H1 (cell line): ENCODE measurements around the gene GOLGA8Q. TPM values are rescaled to one million over a fixed set of nuclear protein-coding genes. Genes with fewer than 3 reads are reported as not detected.
"Not testable (repeated sequence)": the region's sequence is repeated elsewhere in the genome, so short reads cannot be mapped to it uniquely, and the experiment has no call there.

Source experiments
- CTCF ChIA-PET: fragments of 300-600 bp; sonication (Branson Sonifier 250); formaldehyde crosslinking; loops from one replicate; lab custom pipeline; 2021; ENCODE audit not compliant: partially characterized antibody; lab: Charles Lee
- POLR2A ChIA-PET: fragments of 300-600 bp; sonication (Branson Sonifier 250); formaldehyde crosslinking; loops from one replicate; lab custom pipeline; 2021; ENCODE audit warnings: inconsistent platforms; ENCODE audit not compliant: partially characterized antibody; lab: Charles Lee
- DNase-seq, 2 experiments: peaks; one replicate each; pipeline versions ENCODE4 v3.0.0 to v3.0.0-alpha.2; 2010 to 2022; ENCODE audit warnings: low spot score in 2 of 2, low read depth in 1 of 2, mixed read lengths in 1 of 2
- FAIRE-seq: peaks from 2 replicates; lab custom pipeline; 2011; peaks lifted over from hg19 to GRCh38; lab: Jason Lieb, UNC
- H2AFZ ChIP-seq: 2 replicates; pipeline ENCODE4 v1.8.1; 2012; ENCODE audit warnings: low read length, inconsistent platforms
- H2AK5ac ChIP-seq: 2 replicates; pipeline ENCODE4 v1.6.1; 2013; ENCODE audit warnings: low read depth, low read length
- H2BK120ac ChIP-seq: replicated peaks from 2 replicates; pipeline ENCODE3; 2013; ENCODE audit warnings: low read depth, low read length, inconsistent platforms
- H2BK12ac ChIP-seq: 2 replicates; pipeline ENCODE4 v1.6.1; 2013; ENCODE audit warnings: low read depth, low read length
- H2BK15ac ChIP-seq: 2 replicates; pipeline ENCODE4 v1.6.1; 2013; ENCODE audit warnings: low read length
- H2BK20ac ChIP-seq: 2 replicates; pipeline ENCODE4 v1.6.1; 2013; ENCODE audit warnings: low read length
- H2BK5ac ChIP-seq: 2 replicates; pipeline ENCODE4 v1.6.1; 2013; ENCODE audit warnings: low read depth, low read length
- H3K14ac ChIP-seq: 2 replicates; pipeline ENCODE4 v1.6.1; 2013; ENCODE audit warnings: inconsistent platforms; ENCODE audit not compliant: insufficient read length
- H3K18ac ChIP-seq: 2 replicates; pipeline ENCODE4 v1.6.1; 2013; ENCODE audit warnings: low read length; ENCODE audit errors: extremely low read depth
- H3K23ac ChIP-seq: 2 replicates; pipeline ENCODE4 v1.6.1; 2013; ENCODE audit warnings: inconsistent platforms; ENCODE audit not compliant: insufficient read length
- H3K23me2 ChIP-seq: 2 replicates; pipeline ENCODE4 v1.6.1; 2013; ENCODE audit warnings: low read depth, low read length
- H3K27ac ChIP-seq: 2 replicates; pipeline ENCODE4 v1.6.1; 2011; ENCODE audit warnings: low read depth, low read length, inconsistent platforms
- H3K27me3 ChIP-seq, 4 experiments: replicated peaks in 1 of 4; 1 replicate in 1 of 4; 2 replicates in 3 of 4; pipeline versions ENCODE4 v1.6.1 to v1.8.1; 2011 to 2013; ENCODE audit warnings: low read length in 3 of 4, mild to moderate bottlenecking in 3 of 4, inconsistent platforms in 2 of 4, mixed read lengths in 2 of 4, moderate library complexity in 1 of 4; ENCODE audit not compliant: control insufficient read depth in 3 of 4, insufficient read depth in 3 of 4; ENCODE audit errors: extremely low read depth in 1 of 4
- H3K36me3 ChIP-seq, 4 experiments: 2 replicates each; pipeline versions ENCODE4 v1.6.1 to v1.8.1; 2011 to 2013; ENCODE audit warnings: mild to moderate bottlenecking in 4 of 4, low read length in 3 of 4, moderate library complexity in 2 of 4, control low read depth in 1 of 4, inconsistent platforms in 1 of 4; ENCODE audit not compliant: insufficient read depth in 4 of 4, control insufficient read depth in 2 of 4
- H3K4ac ChIP-seq: replicated peaks from 2 replicates; pipeline ENCODE3; 2013; ENCODE audit warnings: low read length, low read depth, mixed read lengths, inconsistent platforms; ENCODE audit not compliant: insufficient read length
- H3K4me1 ChIP-seq, 4 experiments: replicated peaks in 1 of 4; 1 replicate in 1 of 4; 2 replicates in 3 of 4; pipeline versions ENCODE4 v1.6.1 to v1.8.1; 2011 to 2013; ENCODE audit warnings: low read length in 3 of 4, inconsistent platforms in 2 of 4, mixed read lengths in 1 of 4; ENCODE audit not compliant: insufficient read depth in 4 of 4, control insufficient read depth in 3 of 4
- H3K4me2 ChIP-seq, 2 experiments: 2 replicates each; pipeline versions ENCODE4 v1.6.1 to v1.8.1; 2011 to 2013; ENCODE audit warnings: low read depth in 2 of 2, low read length in 2 of 2, control low read depth in 1 of 2, inconsistent platforms in 1 of 2, mild to moderate bottlenecking in 1 of 2; ENCODE audit not compliant: insufficient read depth in 1 of 2
- H3K4me3 ChIP-seq, 4 experiments: fragments of 200-600, 300-600 bp in 1 of 4; sonication (generic), shearing (Covaris generic), sonication (Bioruptor Twin) in 1 of 4; 2 replicates each; pipeline versions ENCODE4 v1.5.1 to v1.8.1; 2011 to 2016; ENCODE audit warnings: low read length in 4 of 4, low read depth in 3 of 4, control low read depth in 2 of 4, inconsistent platforms in 2 of 4, mild to moderate bottlenecking in 2 of 4, mixed read lengths in 1 of 4, moderate library complexity in 1 of 4; ENCODE audit not compliant: insufficient read depth in 2 of 4; ENCODE audit errors: extremely low read depth in 1 of 4
- H3K56ac ChIP-seq: replicated peaks from 2 replicates; pipeline ENCODE3; 2013; ENCODE audit warnings: low read depth, mild to moderate bottlenecking, mixed read lengths, low read length, inconsistent platforms; ENCODE audit not compliant: insufficient read length
- H3K79me1 ChIP-seq: 2 replicates; pipeline ENCODE4 v1.6.1; 2013; ENCODE audit warnings: low read depth, low read length, control low read depth
- H3K79me2 ChIP-seq, 2 experiments: 2 replicates each; pipeline versions ENCODE4 v1.6.1 to v1.8.1; 2012 to 2013; ENCODE audit warnings: low read length in 2 of 2, mild to moderate bottlenecking in 2 of 2, inconsistent platforms in 1 of 2; ENCODE audit not compliant: insufficient read depth in 2 of 2, control insufficient read depth in 1 of 2
- H3K9ac ChIP-seq, 4 experiments: replicated peaks in 1 of 4; 1 replicate in 1 of 4; 2 replicates in 3 of 4; pipeline versions ENCODE4 v1.6.1 to v1.8.1; 2011 to 2013; ENCODE audit warnings: low read depth in 3 of 4, low read length in 3 of 4, control low read depth in 2 of 4, mild to moderate bottlenecking in 2 of 4, moderate library complexity in 2 of 4, inconsistent platforms in 1 of 4; ENCODE audit errors: extremely low read depth in 1 of 4
- H3K9me3 ChIP-seq, 2 experiments: 2 replicates each; pipeline versions ENCODE4 v1.6.1 to v1.8.1; 2012 to 2013; ENCODE audit warnings: mild to moderate bottlenecking in 2 of 2, moderate library complexity in 2 of 2, control low read depth in 1 of 2, inconsistent platforms in 1 of 2, low read depth in 1 of 2, low read length in 1 of 2, mixed read lengths in 1 of 2; ENCODE audit not compliant: insufficient read depth in 2 of 2
- H4K20me1 ChIP-seq, 2 experiments: replicated peaks in 1 of 2; 2 replicates each; pipeline versions ENCODE3 to v1.8.1; 2011 to 2013; ENCODE audit warnings: inconsistent platforms in 2 of 2, low read length in 2 of 2, mild to moderate bottlenecking in 1 of 2; ENCODE audit not compliant: insufficient read depth in 2 of 2, control insufficient read depth in 1 of 2
- H4K5ac ChIP-seq: 2 replicates; pipeline ENCODE4 v1.6.1; 2013; ENCODE audit warnings: low read length, low read depth, mixed read lengths, inconsistent platforms; ENCODE audit not compliant: insufficient read length
- H4K8ac ChIP-seq: 2 replicates; pipeline ENCODE4 v1.8.0; 2013; ENCODE audit warnings: mild to moderate bottlenecking, moderate library complexity, low read length, inconsistent platforms; ENCODE audit not compliant: insufficient read depth; ENCODE audit errors: extremely low read depth
- H4K91ac ChIP-seq: replicated peaks from 2 replicates; pipeline ENCODE3; 2013; ENCODE audit warnings: low read length, mixed read lengths, inconsistent platforms; ENCODE audit not compliant: insufficient read length
- WGBS, 2 experiments: shearing (Covaris generic) in 1 of 2; methylation state at CpG; one replicate each; pipeline versions ENCODE4 v1.1.6 to v1.1.7; 2013 to 2015; ENCODE audit warnings: low lambda C conversion rate in 2 of 2, mixed read lengths in 2 of 2, inconsistent platforms in 1 of 2, low coverage in 1 of 2, missing lambda C conversion rate in 1 of 2; ENCODE audit not compliant: insufficient replicate concordance in 2 of 2, insufficient coverage in 1 of 2, insufficient read length in 1 of 2; ENCODE audit errors: extremely low coverage in 1 of 2, missing lambda C conversion rate in 1 of 2; 5-methylcytosine and 5-hydroxymethylcytosine counted together
- polyA plus RNA-seq, 7 experiments: library from polyadenylated mRNA; depleted of rRNA in 3 of 7; stranded (reverse) in 5 of 7; unstranded in 2 of 7; fragments of >200 nt in 5 of 7; fragments of 200-250 nt in 2 of 7; gene quantifications; 1 replicate in 5 of 7; 2 replicates in 1 of 7; 4 replicates in 1 of 7; pipeline versions ENCODE4 v1.2.1 to v1.2.3, GENCODE V29; 2011 to 2013; ENCODE audit warnings: missing spikeins in 2 of 7, mixed read lengths in 2 of 7
- total RNA-seq: library from RNA; stranded (reverse); fragmentation: NEBNext Ultra II Directional; extraction: Animal tissue kit (Norgen Biotek cat#: 25700); gene quantifications from 2 replicates; pipeline ENCODE4 v1.2.1, GENCODE V29; 2021

Gene GOLGA8Q
- total and polyA plus RNA-seq, 2 of the 8 experiments (the other 6 are each of a cell fraction or from before 2014, with no cell fraction given), result not detected

DNA sequence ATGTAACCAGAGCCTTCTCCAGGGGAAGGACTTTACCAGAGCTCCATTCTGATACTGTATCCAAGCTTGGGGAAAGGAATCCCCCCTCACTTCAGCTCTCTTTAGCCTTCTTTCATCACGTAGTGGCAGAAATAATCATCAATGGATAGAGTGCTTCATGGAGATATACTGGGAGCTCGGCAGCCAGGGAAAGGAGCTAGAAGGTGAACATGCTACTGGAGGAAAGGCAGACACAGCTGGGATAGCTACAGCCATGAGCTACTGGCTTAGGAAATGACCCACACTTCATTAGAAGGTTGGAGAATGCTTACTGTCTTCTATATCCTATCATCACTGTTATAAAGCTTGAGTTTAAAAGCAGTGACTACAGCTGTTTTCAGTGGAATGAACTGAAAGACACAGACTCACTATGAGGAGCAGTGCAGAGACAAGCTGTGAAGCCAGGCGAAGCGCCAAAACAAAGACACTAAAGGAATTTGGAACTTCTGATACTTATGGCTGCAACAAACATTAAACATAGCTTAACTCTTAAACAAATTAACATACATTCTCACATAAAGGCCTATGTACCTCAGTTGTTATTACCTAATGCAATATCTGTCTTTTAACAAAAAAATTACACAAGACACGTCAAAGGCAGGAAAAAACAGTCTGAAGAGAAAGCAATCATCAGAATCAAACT, 47.5 kb upstream of the GOLGA8Q start:
- H3K4me3 ChIP-seq, H3K36me3 ChIP-seq, H3K4me1 ChIP-seq, H3K4ac ChIP-seq, POLR2A ChIA-PET, H3K56ac ChIP-seq, H3K79me1 ChIP-seq, H2AFZ ChIP-seq, H4K8ac ChIP-seq, H3K18ac ChIP-seq, H3K9ac ChIP-seq, H3K27ac ChIP-seq, H2BK20ac ChIP-seq, DNase-seq, H4K20me1 ChIP-seq, H3K27me3 ChIP-seq, H4K91ac ChIP-seq, H2BK120ac ChIP-seq, H3K9me3 ChIP-seq, H3K23me2 ChIP-seq, H3K4me2 ChIP-seq, H3K79me2 ChIP-seq, H3K14ac ChIP-seq, H2BK12ac ChIP-seq, H3K23ac ChIP-seq, H2AK5ac ChIP-seq, FAIRE-seq, CTCF ChIA-PET, H4K5ac ChIP-seq, H2BK15ac ChIP-seq, H2BK5ac ChIP-seq: not testable (repeated sequence)
- 100% methylated on average over 2 of the region's 5 CpGs; no CpG with 5 or more reads in 1 of the 2 experiments for WGBS, 2 experiments

DNA sequence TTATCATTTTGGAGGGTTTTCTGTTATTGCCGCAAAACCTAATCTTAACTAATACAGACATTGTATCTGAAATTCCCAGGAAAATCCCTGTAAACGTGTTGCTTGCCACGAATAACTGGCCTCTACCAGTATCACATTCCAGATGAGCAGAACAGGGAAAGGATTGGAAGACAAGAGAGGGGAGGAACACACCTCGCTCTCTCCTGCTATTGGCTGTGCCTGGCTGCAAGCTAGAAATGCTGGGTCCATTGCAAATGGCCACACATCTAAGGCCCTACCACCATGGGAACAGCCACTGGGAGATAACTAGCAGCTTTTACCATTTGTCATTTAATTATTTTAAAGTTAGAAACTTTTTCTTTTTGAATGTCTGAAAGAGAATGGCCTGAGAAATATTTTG, 37.3 kb upstream of the GOLGA8Q start:
- H3K9me3 ChIP-seq, H3K79me2 ChIP-seq, H2AFZ ChIP-seq, H3K4me3 ChIP-seq, H3K4me1 ChIP-seq, H3K23ac ChIP-seq, H4K5ac ChIP-seq, H3K4me2 ChIP-seq, H4K20me1 ChIP-seq, H3K27me3 ChIP-seq, H4K8ac ChIP-seq, H3K36me3 ChIP-seq, H3K14ac ChIP-seq, H2BK12ac ChIP-seq, H3K56ac ChIP-seq, CTCF ChIA-PET, FAIRE-seq, H2BK15ac ChIP-seq, H3K4ac ChIP-seq, DNase-seq, H2AK5ac ChIP-seq, H2BK20ac ChIP-seq, H2BK120ac ChIP-seq, H4K91ac ChIP-seq, H2BK5ac ChIP-seq, H3K23me2 ChIP-seq, POLR2A ChIA-PET, H3K9ac ChIP-seq, H3K18ac ChIP-seq, H3K27ac ChIP-seq, H3K79me1 ChIP-seq: not testable (repeated sequence)
- no CpG with 5 or more reads among the region's 4 CpGs for WGBS, 2 experiments
